Breast epithelium (tissue), 3 donors: Measurements from ENCODE around the gene NPSR1.
"Not testable (repeated sequence)": the region's sequence is repeated elsewhere in the genome, so short reads cannot be mapped to it uniquely, and the experiment has no call there.

Experiments used
- POLR2A ChIP-seq: fragments of 450-650 bp; IDR thresholded peaks from one replicate; pipeline ENCODE4 v1.6.1; 2016; ENCODE audit warnings: antibody characterized with exemption, mild to moderate bottlenecking, moderate library complexity
- TF ChIP-seq, protein P1 (sequence below), 3 donors: fragments of 450-650 bp; IDR thresholded peaks; one replicate each; pipeline ENCODE4 v1.5.1; 2016 to 2017; ENCODE audit warnings: antibody characterized with exemption in 3 of 3, mild to moderate bottlenecking in 3 of 3, moderate library complexity in 3 of 3

DNA sequence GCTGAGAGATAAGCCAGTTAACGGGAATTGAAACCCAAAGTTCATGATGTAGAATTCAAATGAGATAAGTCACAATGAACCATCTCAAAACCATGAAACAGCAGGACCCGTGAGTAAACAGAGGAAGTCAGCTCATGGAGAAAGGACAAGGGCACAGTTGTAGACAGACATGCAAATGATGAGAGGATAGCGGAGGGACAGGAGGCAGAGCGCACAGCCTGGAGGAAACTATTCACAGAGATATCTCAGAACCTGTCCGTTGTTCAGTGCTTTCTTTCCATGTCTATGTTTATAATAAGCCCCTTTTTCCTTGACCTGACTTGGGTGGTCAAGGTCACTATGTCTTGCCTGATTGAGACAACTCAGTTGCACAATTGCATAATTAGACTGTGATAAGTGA, 208.2 kb downstream of the NPSR1 start:
- not testable (repeated sequence) for TF ChIP-seq POLR2A
- TF ChIP-seq, protein P1, sequence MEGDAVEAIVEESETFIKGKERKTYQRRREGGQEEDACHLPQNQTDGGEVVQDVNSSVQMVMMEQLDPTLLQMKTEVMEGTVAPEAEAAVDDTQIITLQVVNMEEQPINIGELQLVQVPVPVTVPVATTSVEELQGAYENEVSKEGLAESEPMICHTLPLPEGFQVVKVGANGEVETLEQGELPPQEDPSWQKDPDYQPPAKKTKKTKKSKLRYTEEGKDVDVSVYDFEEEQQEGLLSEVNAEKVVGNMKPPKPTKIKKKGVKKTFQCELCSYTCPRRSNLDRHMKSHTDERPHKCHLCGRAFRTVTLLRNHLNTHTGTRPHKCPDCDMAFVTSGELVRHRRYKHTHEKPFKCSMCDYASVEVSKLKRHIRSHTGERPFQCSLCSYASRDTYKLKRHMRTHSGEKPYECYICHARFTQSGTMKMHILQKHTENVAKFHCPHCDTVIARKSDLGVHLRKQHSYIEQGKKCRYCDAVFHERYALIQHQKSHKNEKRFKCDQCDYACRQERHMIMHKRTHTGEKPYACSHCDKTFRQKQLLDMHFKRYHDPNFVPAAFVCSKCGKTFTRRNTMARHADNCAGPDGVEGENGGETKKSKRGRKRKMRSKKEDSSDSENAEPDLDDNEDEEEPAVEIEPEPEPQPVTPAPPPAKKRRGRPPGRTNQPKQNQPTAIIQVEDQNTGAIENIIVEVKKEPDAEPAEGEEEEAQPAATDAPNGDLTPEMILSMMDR (IDR thresholded peaks at IDR 0.05): not testable (repeated sequence)
